OCI-LY7 (cell line): ENCODE measurements around the gene TCERG1L. TPM values are rescaled to one million over a fixed set of nuclear protein-coding genes. Genes with fewer than 3 reads are reported as not detected.

Source experiments
- BruUV-seq: library from RNA; stranded (reverse); fragments of 400-500 nt; replicated peaks from 2 replicates; lab custom pipeline; 2021; lab: Mats Ljungman, UMichigan
- CTCF ChIA-PET: fragments of 300-600 bp; sonication (Branson Sonifier 250); formaldehyde crosslinking; loops from one replicate; lab custom pipeline; 2022; ENCODE audit warnings: antibody characterized with exemption; ENCODE audit not compliant: unreplicated experiment; lab: Charles Lee
- POLR2A ChIA-PET: fragments of 300-600 bp; sonication (Branson Sonifier 250); formaldehyde crosslinking; loops from one replicate; lab custom pipeline; 2022; ENCODE audit warnings: antibody characterized with exemption; lab: Charles Lee
- DNase-seq: peaks from one replicate; pipeline ENCODE4 v3.0.0-alpha.2; 2015; ENCODE audit warnings: low spot score
- H2AFZ ChIP-seq: fragments of 200-600 bp; sonication (generic), shearing (Covaris generic); 2 replicates; pipeline ENCODE4 v1.6.1; 2014; ENCODE audit warnings: mild to moderate bottlenecking, antibody characterized with exemption, low read length, moderate library complexity
- H3K27ac ChIP-seq: fragments of 200-600 bp; sonication (generic); 2 replicates; pipeline ENCODE4 v1.5.1; 2014; ENCODE audit warnings: mixed run types, low read depth, mild to moderate bottlenecking, moderate library complexity, low read length, inconsistent platforms; ENCODE audit not compliant: poor library complexity, severe bottlenecking
- H3K36me3 ChIP-seq: fragments of 200-600 bp; sonication (generic); 2 replicates; pipeline ENCODE4 v1.6.1; 2014; ENCODE audit warnings: mild to moderate bottlenecking, antibody characterized with exemption, low read length, moderate library complexity, mixed read lengths; ENCODE audit not compliant: insufficient read depth
- H3K4me1 ChIP-seq: fragments of 200-600 bp; sonication (generic); 2 replicates; pipeline ENCODE4 v1.5.1; 2014; ENCODE audit warnings: mild to moderate bottlenecking, low read length; ENCODE audit not compliant: insufficient read depth, poor library complexity, severe bottlenecking
- H3K4me2 ChIP-seq: fragments of 200-600 bp; sonication (generic); 2 replicates; pipeline ENCODE4 v1.6.1; 2014; ENCODE audit warnings: mild to moderate bottlenecking, low read length
- H3K4me3 ChIP-seq: fragments of 200-600 bp; sonication (generic); 2 replicates; pipeline ENCODE4 v1.5.1; 2014; ENCODE audit warnings: mild to moderate bottlenecking, low read depth, low read length; ENCODE audit not compliant: poor library complexity, severe bottlenecking
- H3K79me2 ChIP-seq: fragments of 200-600 bp; sonication (generic); 2 replicates; pipeline ENCODE4 v1.6.1; 2016; ENCODE audit warnings: low read depth, mild to moderate bottlenecking, low read length, moderate library complexity, mixed read lengths; ENCODE audit not compliant: insufficient read depth
- H3K9me2 ChIP-seq: fragments of 200-600 bp; sonication (generic); 2 replicates; pipeline ENCODE4 v1.6.1; 2016; ENCODE audit warnings: mild to moderate bottlenecking, low read length, mixed read lengths; ENCODE audit not compliant: insufficient read depth
- H3K9me3 ChIP-seq: fragments of 200-600 bp; sonication (generic); 2 replicates; pipeline ENCODE4 v1.6.1; 2014; ENCODE audit warnings: mild to moderate bottlenecking, mixed run types, low read length, mixed read lengths
- H4K20me1 ChIP-seq: fragments of 200-600 bp; sonication (generic); 2 replicates; pipeline ENCODE4 v1.6.1; 2014; ENCODE audit warnings: mild to moderate bottlenecking, antibody characterized with exemption, low read length, moderate library complexity, mixed read lengths; ENCODE audit not compliant: insufficient read depth
- CTCF ChIP-seq: fragments of 200-600 bp; sonication (generic); conservative IDR thresholded peaks from 2 replicates; pipeline ENCODE4 v1.5.1; 2014; ENCODE audit warnings: mild to moderate bottlenecking, antibody characterized with exemption, low read length, moderate library complexity, mixed read lengths
- EZH2phosphoT487 ChIP-seq: fragments of 200-600 bp; sonication (generic); IDR thresholded peaks from 2 replicates; pipeline ENCODE4 v1.6.1; 2018; ENCODE audit warnings: low read depth, borderline replicate concordance, mild to moderate bottlenecking, mixed run types, antibody characterized with exemption, low read length, moderate library complexity, mixed read lengths
- intact Hi-C: fragments of 100-400 bp; cut with micrococcal nuclease; formaldehyde crosslinking; loops from one replicate; pipeline ENCODE4 v1.10.0; 2022; ENCODE audit not compliant: unreplicated experiment
- total RNA-seq, 2 experiments: library from RNA; depleted of rRNA in 1 of 2; stranded (reverse); fragments of >200 nt in 1 of 2; shearing (Covaris generic) in 1 of 2; gene quantifications; 2 replicates each; pipeline ENCODE4 v1.2.3, GENCODE V29; 2014 to 2022

The TCERG1L gene
- total RNA-seq, 2 experiments from 2014 or later, result not detected

DNA sequence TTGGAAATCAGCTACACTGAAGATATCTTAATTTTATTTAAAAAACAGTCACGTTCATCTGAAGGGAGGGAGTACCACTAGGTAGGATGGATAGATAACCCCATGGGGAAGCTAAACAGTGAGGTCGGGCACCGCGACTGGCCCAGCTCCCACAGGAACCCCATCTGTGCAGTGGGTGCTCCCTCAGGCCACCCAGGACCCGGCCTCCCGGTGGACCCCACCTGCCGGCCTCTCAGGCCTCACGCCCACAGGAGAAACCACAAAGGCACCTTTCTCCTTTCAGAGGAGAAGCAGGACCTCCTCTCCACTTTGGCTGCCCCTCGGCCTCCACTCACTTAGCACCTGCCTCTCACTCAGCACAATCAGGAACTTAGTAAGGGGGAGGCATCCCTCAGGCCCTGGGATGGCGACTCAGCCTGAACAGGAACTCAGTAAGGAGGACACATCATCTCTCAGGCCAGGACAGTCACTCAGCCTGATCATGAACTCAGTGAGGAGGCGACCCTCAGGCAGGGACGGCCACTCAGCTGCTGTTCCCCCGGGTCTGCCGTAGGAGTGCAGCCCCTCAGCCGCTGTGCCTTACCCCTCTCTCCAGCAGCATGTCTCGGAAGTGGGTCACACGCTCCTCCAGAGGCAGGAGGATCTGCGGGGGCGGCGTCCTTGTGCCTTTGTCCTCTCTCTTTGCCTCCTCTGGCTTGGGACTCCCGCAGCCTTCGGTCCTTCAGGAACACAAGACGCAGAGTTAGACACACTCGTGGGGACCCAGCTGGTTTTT is 195.1 kb downstream of the TCERG1L start:
- BruUV-seq, result no TSS peak

GRCh38 chr10:131115801-131116200 is 195.7 kb downstream of the TCERG1L start:
- CTCF ChIA-PET, result no interaction called here
- no peaks in the 10 kb centered on the region for H3K79me2 ChIP-seq

More for the DNA sequence above, 195.1 kb downstream of the TCERG1L start:
- ChIA-PET CTCF (no interaction called here), POLR2A (no interaction called here)
- H3K27ac ChIP-seq, result no peak overlapping the region
- H3K4me1 ChIP-seq, result no peaks in the 10 kb centered on the region
- H3K36me3 ChIP-seq, result no peaks in the 10 kb centered on the region
- intact Hi-C loops, result no loop called here
- H3K9me3 ChIP-seq, result no peaks in the 10 kb centered on the region
- H3K4me3 ChIP-seq, result no peak overlapping the region
- TF ChIP-seq CTCF, result no peak
- TF ChIP-seq EZH2phosphoT487, result no peak
- no peaks in the 10 kb centered on the region for H3K9me2 ChIP-seq
- H3K4me2 ChIP-seq, result no peak overlapping the region
- no peaks in the 10 kb centered on the region for H4K20me1 ChIP-seq
- DNase-seq, result no peak
- no peak overlapping the region for H2AFZ ChIP-seq
- no peaks in the 10 kb centered on the region for H3K79me2 ChIP-seq

More at GRCh38 chr10:131115801-131116200, 195.7 kb downstream of the TCERG1L start:
- H3K4me3 ChIP-seq, result no peak overlapping the region
- no peak for TF ChIP-seq EZH2phosphoT487
- no peak for TF ChIP-seq CTCF
- no peak overlapping the region for H2AFZ ChIP-seq
- no peak overlapping the region for H3K27ac ChIP-seq
- no TSS peak for BruUV-seq
- H3K36me3 ChIP-seq, result no peaks in the 10 kb centered on the region
- H4K20me1 ChIP-seq, result no peaks in the 10 kb centered on the region
- no peaks in the 10 kb centered on the region for H3K9me3 ChIP-seq
- no peaks in the 10 kb centered on the region for H3K4me1 ChIP-seq
- no peaks in the 10 kb centered on the region for H3K9me2 ChIP-seq
- no peak for DNase-seq
- no peak overlapping the region for H3K4me2 ChIP-seq
- intact Hi-C loops, result no loop called here
- POLR2A ChIA-PET, result no interaction called here
